Subcutaneous adipose tissue (tissue), 4 donors: ENCODE results near the gene TUBB1. TPM values are rescaled to one million over a fixed set of nuclear protein-coding genes. Genes with fewer than 3 reads are reported as not detected.

Source experiments
- total RNA-seq, 4 donors: library from RNA; depleted of rRNA; stranded (reverse); fragments of >200 nt; gene quantifications; one replicate each; pipeline ENCODE4 v1.1.0, GENCODE V29; 2016
- TF ChIP-seq, protein P1 (sequence below): fragments of 450-650 bp; IDR thresholded peaks from one replicate; pipeline ENCODE4 v1.5.1; 2016; ENCODE audit warnings: low read depth, mild to moderate bottlenecking, control low read depth, antibody characterized with exemption, moderate library complexity

The TUBB1 gene
- total RNA-seq, 4 donors from 2014 or later = 0.33 TPM; not detected in 3

DNA sequence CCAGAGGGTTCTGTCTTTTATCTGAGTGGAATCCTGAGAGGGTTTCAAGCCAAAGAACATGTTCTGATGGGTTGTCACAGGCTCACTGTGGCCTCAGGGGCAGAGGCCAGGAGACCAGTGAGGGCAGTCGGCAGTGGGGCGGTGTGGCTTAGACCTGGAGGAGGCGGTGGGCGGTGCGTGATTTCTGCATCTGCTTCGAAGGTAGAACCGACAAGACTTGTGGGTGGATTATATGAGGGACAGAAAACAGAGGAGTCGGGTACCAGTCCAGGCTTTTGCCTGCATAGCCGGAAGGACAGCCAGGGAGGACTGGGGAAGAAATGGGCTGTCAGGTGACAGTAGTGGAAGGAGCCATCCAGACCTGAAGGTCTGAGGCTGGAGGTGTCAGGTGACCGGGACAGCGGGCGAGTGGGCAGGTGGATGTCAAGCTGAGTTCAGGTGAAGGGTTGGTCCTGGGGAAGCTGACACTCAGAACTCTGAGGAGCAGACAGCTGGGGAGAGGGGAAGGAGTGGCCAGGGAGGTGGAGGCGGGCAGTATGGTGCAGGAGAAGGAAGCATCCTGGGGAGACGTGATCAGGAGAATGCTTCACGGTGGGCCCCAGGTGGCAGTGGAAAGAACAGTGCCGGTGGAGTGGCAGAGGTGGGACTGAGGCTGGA, 15.3 kb upstream of the TUBB1 start:
- TF ChIP-seq, protein P1, sequence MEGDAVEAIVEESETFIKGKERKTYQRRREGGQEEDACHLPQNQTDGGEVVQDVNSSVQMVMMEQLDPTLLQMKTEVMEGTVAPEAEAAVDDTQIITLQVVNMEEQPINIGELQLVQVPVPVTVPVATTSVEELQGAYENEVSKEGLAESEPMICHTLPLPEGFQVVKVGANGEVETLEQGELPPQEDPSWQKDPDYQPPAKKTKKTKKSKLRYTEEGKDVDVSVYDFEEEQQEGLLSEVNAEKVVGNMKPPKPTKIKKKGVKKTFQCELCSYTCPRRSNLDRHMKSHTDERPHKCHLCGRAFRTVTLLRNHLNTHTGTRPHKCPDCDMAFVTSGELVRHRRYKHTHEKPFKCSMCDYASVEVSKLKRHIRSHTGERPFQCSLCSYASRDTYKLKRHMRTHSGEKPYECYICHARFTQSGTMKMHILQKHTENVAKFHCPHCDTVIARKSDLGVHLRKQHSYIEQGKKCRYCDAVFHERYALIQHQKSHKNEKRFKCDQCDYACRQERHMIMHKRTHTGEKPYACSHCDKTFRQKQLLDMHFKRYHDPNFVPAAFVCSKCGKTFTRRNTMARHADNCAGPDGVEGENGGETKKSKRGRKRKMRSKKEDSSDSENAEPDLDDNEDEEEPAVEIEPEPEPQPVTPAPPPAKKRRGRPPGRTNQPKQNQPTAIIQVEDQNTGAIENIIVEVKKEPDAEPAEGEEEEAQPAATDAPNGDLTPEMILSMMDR = no peak

- TF ChIP-seq, protein P1 = no peak
Measured at GRCh38 chr20:59004493-59004762, 14.8 kb upstream of the TUBB1 start.

DNA sequence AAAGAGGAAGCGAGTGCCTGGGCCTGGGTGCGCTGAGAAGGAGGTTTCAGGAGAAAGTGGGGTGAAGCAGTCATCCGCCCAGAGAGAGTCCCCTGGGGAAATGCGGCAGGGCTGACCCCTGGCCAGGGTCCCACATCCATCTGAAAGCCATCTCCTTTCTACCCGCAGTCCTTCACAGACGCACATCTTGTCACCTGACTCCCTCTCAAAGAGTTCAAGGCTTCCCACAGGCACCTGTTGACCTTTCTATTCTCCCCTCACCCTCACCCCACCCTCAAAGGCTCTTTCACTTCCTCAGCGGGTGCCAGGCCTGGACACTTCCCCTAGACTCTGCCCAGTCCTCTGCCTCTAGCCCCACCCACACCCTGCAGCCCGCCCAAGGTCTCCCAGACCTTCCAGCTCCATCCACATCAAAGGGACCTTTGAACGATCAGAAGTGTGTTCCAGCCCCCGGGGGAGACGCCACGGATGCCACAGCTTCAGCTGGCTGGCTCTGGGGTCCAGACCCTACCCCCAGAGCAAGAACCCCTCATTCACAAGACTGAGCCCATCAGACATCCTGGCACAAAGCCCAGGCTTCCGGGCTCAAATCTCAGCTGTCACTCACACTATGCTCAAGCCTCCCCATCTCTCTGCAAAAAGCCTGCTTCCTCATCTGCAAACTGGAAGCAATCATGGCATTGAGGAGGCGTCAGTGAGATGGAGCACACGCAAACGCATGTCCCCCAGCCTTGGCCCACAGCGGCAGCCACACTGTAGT, 14.3 kb upstream of the TUBB1 start:
- TF ChIP-seq, protein P1 = no peak

- TF ChIP-seq, protein P1 = no peak
Measured at GRCh38 chr20:59005523-59006166, 13.6 kb upstream of the TUBB1 start.

GRCh38 chr20:59006167-59006863, 12.9 kb upstream of the TUBB1 start:
- TF ChIP-seq, protein P1 = no peak

- TF ChIP-seq, protein P1 = no peak
Measured at GRCh38 chr20:59006864-59007664, 12.2 kb upstream of the TUBB1 start, which contains the start of gene CTSZ. Gene CTSZ, minus strand, starts transcription at chr20:59007254. Its CDS starts 126 bp downstream, at chr20:59007128.
